Measurements from ENCODE around the gene NPAS3. TPM values are rescaled to one million over a fixed set of nuclear protein-coding genes. Genes with fewer than 3 reads are reported as not detected.

NPAS3 gene
- total RNA-seq, 1 experiment from 2014 or later: not detected

GRCh38 chr14:32986791-32987540 is 48.3 kb downstream of the NPAS3 start:
- Histone ChIP-seq H3K4me3 (replicated peaks in 1 of 2; ENCODE audit: low read depth in 1 of 2, low read length in 2 of 2) (no peak overlapping the region), H3K36me3 (ENCODE audit: control insufficient read depth in 1 of 2, insufficient read depth in 2 of 2, low read length in 2 of 2) (no peaks in the 10 kb centered on the region), H3K79me2 (ENCODE audit: insufficient read depth, low read length) (no peaks in the 10 kb centered on the region), H3K4me1 (ENCODE audit: control insufficient read depth in 1 of 2, insufficient read depth in 2 of 2, low read length in 2 of 2) (no peaks in the 10 kb centered on the region), H3K9me2 (ENCODE audit: insufficient read depth) (no peaks in the 10 kb centered on the region), H3K27ac (ENCODE audit: low read depth, low read length) (no peak overlapping the region), H2AFZ (ENCODE audit: low read depth, low read length, poor library complexity, severe bottlenecking) (no peak overlapping the region), H4K20me1 (ENCODE audit: insufficient read depth) (no peaks in the 10 kb centered on the region), H3K9me3 (ENCODE audit: control insufficient read depth in 1 of 2, insufficient read depth in 1 of 2, low read depth in 1 of 2, low read length in 2 of 2) (no peaks in the 10 kb centered on the region), H3K4me2 (ENCODE audit: low read length) (no peak overlapping the region), H3K27me3 (ENCODE audit: insufficient read depth, low read length) (no peaks in the 10 kb centered on the region), H3K9ac (ENCODE audit: low read length) (no peak overlapping the region)
- no peak for DNase-seq (ENCODE audit: low read depth, low spot score)
- ChIA-PET POLR2A (no interaction called here), RAD21 (ENCODE audit: low non-redundant PET in 1 of 2, low total read pairs in 2 of 2, uncharacterized antibody in 2 of 2, unreplicated experiment in 2 of 2) (no interaction called here), CTCF (no interaction called here)
- no peak for ATAC-seq
- no TSS peak for BruUV-seq (replicated peaks)
- intact Hi-C loops (cut with micrococcal nuclease): no loop called here
- TF ChIP-seq CTCF (IDR thresholded peaks at IDR 0.05 in 2 of 3, conservative IDR thresholded peaks at IDR 0.05 in 1 of 3; ENCODE audit: borderline replicate concordance in 1 of 3, insufficient read depth in 1 of 3, low read depth in 2 of 3, low read length in 2 of 3) (no peak), REST (IDR thresholded peaks at IDR 0.05; ENCODE audit: low read depth) (no peak), SP1 (IDR thresholded peaks at IDR 0.05; ENCODE audit: low read depth) (no peak), CEBPB (IDR thresholded peaks at IDR 0.05; ENCODE audit: low read depth) (no peak), SIN3A (IDR thresholded peaks at IDR 0.05; ENCODE audit: low read depth) (no peak), JUND (IDR thresholded peaks at IDR 0.05) (no peak), YY1 (IDR thresholded peaks at IDR 0.05; ENCODE audit: extremely low read depth, insufficient replicate concordance, low read depth, low read length) (no peak), RAD21 (IDR thresholded peaks at IDR 0.05; ENCODE audit: low read depth) (no peak), CBX3 (IDR thresholded peaks at IDR 0.05; ENCODE audit: low read depth) (no peak), MAX (IDR thresholded peaks at IDR 0.05) (no peak), ELF1 (IDR thresholded peaks at IDR 0.05; ENCODE audit: borderline replicate concordance, low read depth) (no peak), ZNF274 (IDR thresholded peaks at IDR 0.05; ENCODE audit: low read depth, low read length) (no peak), ZFX (IDR thresholded peaks at IDR 0.05) (no peak), TCF7L2 (IDR thresholded peaks at IDR 0.05; ENCODE audit: borderline replicate concordance, extremely low read depth, insufficient read depth, insufficient read length) (no peak), FOSL1 (IDR thresholded peaks at IDR 0.05; ENCODE audit: low read depth) (no peak), ATF3 (IDR thresholded peaks at IDR 0.05) (no peak), EZH2 (IDR thresholded peaks at IDR 0.05) (no peak)
